Activated naive CD8-positive, alpha-beta T cell treated with anti-CD3 and anti-CD28 coated beads, Interleukin-2, amount 10 ng/mL, durations not matched to agents 7 days and 5 days (primary cell): ENCODE results near the gene RER1. TPM values are rescaled to one million over a fixed set of nuclear protein-coding genes. Genes with fewer than 3 reads are reported as not detected.
A peak's percentile ranks its signal among the peaks of the same experiment; 100 is the strongest.

Experiments used
- ATAC-seq: fragments of 150-1000 bp; cut with Tn5 transposase; one replicate; pipeline ENCODE4 v1.10.0; 2021; ENCODE audit warnings: low read depth, moderate library complexity
- POLR2A ChIA-PET: fragments of 350-600 bp; sonication (Branson Sonifier 250); formaldehyde crosslinking; loops from one replicate; lab custom pipeline; 2021; ENCODE audit warnings: antibody characterized with exemption; lab: Charles Lee
- DNase-seq: peaks from one replicate; pipeline ENCODE4 v3.0.0; 2021
- H3K27ac Mint-ChIP-seq: one replicate; pipeline ENCODE4 v1.8.0; 2022; ENCODE audit warnings: mild to moderate bottlenecking, mixed read lengths
- H3K27me3 Mint-ChIP-seq: one replicate; pipeline ENCODE4 v1.8.0; 2022; ENCODE audit warnings: mild to moderate bottlenecking, moderate library complexity, mixed read lengths
- H3K36me3 Mint-ChIP-seq: one replicate; pipeline ENCODE4 v1.8.0; 2021; ENCODE audit warnings: mild to moderate bottlenecking, mixed read lengths
- H3K4me1 Mint-ChIP-seq: one replicate; pipeline ENCODE4 v1.8.0; 2021; ENCODE audit warnings: mixed read lengths
- H3K4me3 Mint-ChIP-seq: one replicate; pipeline ENCODE4 v1.8.0; 2022; ENCODE audit warnings: mild to moderate bottlenecking, moderate library complexity, mixed read lengths
- H3K9me3 Mint-ChIP-seq: one replicate; pipeline ENCODE4 v1.8.0; 2021; ENCODE audit warnings: mixed read lengths
- total RNA-seq, 2 experiments: library from RNA; stranded (reverse); gene quantifications; one replicate each; pipeline ENCODE4 v1.2.3, GENCODE V29; 2021

RER1 gene
- total RNA-seq, 2 experiments from 2014 or later: 140 to 147 TPM

- DNase-seq (no peak), ATAC-seq (no peak)
- Mint-ChIP-seq H3K27me3 (no peaks in the 10 kb centered on the region), H3K4me1 (no peaks in the 10 kb centered on the region), H3K36me3 (no peaks in the 10 kb centered on the region), H3K4me3 (no peak overlapping the region), H3K9me3 (no peaks in the 10 kb centered on the region), H3K27ac (no peak overlapping the region)
- POLR2A ChIA-PET: no interaction called here
Observed at GRCh38 chr1:2376931-2377672, 14.5 kb upstream of the RER1 start.

GRCh38 chr1:2377751-2378440, 13.7 kb upstream of the RER1 start:
- no peaks in the 10 kb centered on the region for H3K36me3 Mint-ChIP-seq
- H3K9me3 Mint-ChIP-seq: no peaks in the 10 kb centered on the region
- H3K27ac Mint-ChIP-seq: no peak overlapping the region
- no peaks in the 10 kb centered on the region for H3K4me1 Mint-ChIP-seq
- POLR2A ChIA-PET: no interaction called here
- DNase-seq: no peak
- ATAC-seq: no peak
- H3K4me3 Mint-ChIP-seq: no peak overlapping the region
- H3K27me3 Mint-ChIP-seq: no peaks in the 10 kb centered on the region

- H3K27ac Mint-ChIP-seq: no peak overlapping the region
- DNase-seq (no peak), ATAC-seq (no peak)
- no peak overlapping the region for H3K4me3 Mint-ChIP-seq
- no peaks in the 10 kb centered on the region for H3K36me3 Mint-ChIP-seq
- H3K4me1 Mint-ChIP-seq: no peaks in the 10 kb centered on the region
- H3K27me3 Mint-ChIP-seq: no peaks in the 10 kb centered on the region
- POLR2A ChIA-PET: interaction anchor here (0.8 kb wide), 1 partner anchor 149 kb away, joined by 3 read pairs; no protein-coding TSS in a partner anchor
- H3K9me3 Mint-ChIP-seq: no peaks in the 10 kb centered on the region
Observed at GRCh38 chr1:2378441-2378851, 13.2 kb upstream of the RER1 start.

GRCh38 chr1:2378956-2379732, 12.5 kb upstream of the RER1 start:
- no peaks in the 10 kb centered on the region for H3K27me3 Mint-ChIP-seq
- POLR2A ChIA-PET: interaction anchor here (0.8 kb wide), 1 partner anchor 150 kb away, joined by 3 read pairs; no protein-coding TSS in a partner anchor
- no peaks in the 10 kb centered on the region for H3K4me1 Mint-ChIP-seq
- ATAC-seq (no peak), DNase-seq (no peak)
- no peak overlapping the region for H3K27ac Mint-ChIP-seq
- no peak overlapping the region for H3K4me3 Mint-ChIP-seq
- no peaks in the 10 kb centered on the region for H3K36me3 Mint-ChIP-seq
- no peaks in the 10 kb centered on the region for H3K9me3 Mint-ChIP-seq

GRCh38 chr1:2379733-2380404, 11.8 kb upstream of the RER1 start:
- DNase-seq (peak; percentile 25), ATAC-seq (no peak)
- POLR2A ChIA-PET: interaction anchor here (2.6 to 4.9 kb wide), 2 partner anchors 181 to 185 kb away, joined by 11 to 63 read pairs; partner anchors contain the start of gene FAAP20
- Mint-ChIP-seq H3K4me1 (no peaks in the 10 kb centered on the region), H3K36me3 (no peaks in the 10 kb centered on the region), H3K27me3 (no peaks in the 10 kb centered on the region), H3K27ac (no peak overlapping the region), H3K4me3 (no peak overlapping the region), H3K9me3 (no peaks in the 10 kb centered on the region)

- DNase-seq (peak; percentile 31), ATAC-seq (no peak)
- H3K27ac Mint-ChIP-seq: no peak overlapping the region
- no peaks in the 10 kb centered on the region for H3K36me3 Mint-ChIP-seq
- H3K9me3 Mint-ChIP-seq: no peaks in the 10 kb centered on the region
- POLR2A ChIA-PET: interaction anchor here (0.6 to 4.9 kb wide), 7 partner anchors 11 to 186 kb away, joined by 3 to 63 read pairs (median 6); partner anchors contain the start of genes FAAP20, MORN1 and RER1
- H3K4me3 Mint-ChIP-seq: no peak overlapping the region
- no peaks in the 10 kb centered on the region for H3K4me1 Mint-ChIP-seq
- H3K27me3 Mint-ChIP-seq: no peaks in the 10 kb centered on the region
Observed at GRCh38 chr1:2380816-2381591, 10.6 kb upstream of the RER1 start.

- POLR2A ChIA-PET: interaction anchor here (0.6 to 4.9 kb wide), 8 partner anchors 10 to 187 kb away, joined by 3 to 63 read pairs (median 4); partner anchors contain the start of genes FAAP20, MORN1 and RER1
- Mint-ChIP-seq H3K27me3 (no peaks in the 10 kb centered on the region), H3K4me3 (no peak overlapping the region), H3K4me1 (no peaks in the 10 kb centered on the region), H3K27ac (no peak overlapping the region), H3K36me3 (no peaks in the 10 kb centered on the region), H3K9me3 (no peaks in the 10 kb centered on the region)
- ATAC-seq (peak; percentile 94), DNase-seq (peak; percentile 88)
Observed at GRCh38 chr1:2381741-2382620, 9.7 kb upstream of the RER1 start.

- Mint-ChIP-seq H3K9me3 (no peaks in the 10 kb centered on the region), H3K4me1 (no peaks in the 10 kb centered on the region), H3K4me3 (no peak overlapping the region), H3K27ac (no peak overlapping the region), H3K27me3 (no peaks in the 10 kb centered on the region), H3K36me3 (no peaks in the 10 kb centered on the region)
- POLR2A ChIA-PET: interaction anchor here (0.8 to 4.9 kb wide), 6 partner anchors 9 to 188 kb away, joined by 3 to 63 read pairs (median 6); partner anchors contain the start of genes FAAP20, MORN1 and RER1
- DNase-seq (peak; percentile 60), ATAC-seq (no peak)
Observed at GRCh38 chr1:2382621-2383361, 8.8 kb upstream of the RER1 start.

- ATAC-seq (no peak), DNase-seq (peak; percentile 21)
- no peak overlapping the region for H3K27ac Mint-ChIP-seq
- no peaks in the 10 kb centered on the region for H3K4me1 Mint-ChIP-seq
- no peaks in the 10 kb centered on the region for H3K27me3 Mint-ChIP-seq
- no peak overlapping the region for H3K4me3 Mint-ChIP-seq
- no peaks in the 10 kb centered on the region for H3K36me3 Mint-ChIP-seq
- H3K9me3 Mint-ChIP-seq: no peaks in the 10 kb centered on the region
- POLR2A ChIA-PET: interaction anchor here (4.9 kb wide), 1 partner anchor 188 kb away, joined by 63 read pairs; the partner anchor contains the start of gene FAAP20
Observed at GRCh38 chr1:2383576-2383975, 8.1 kb upstream of the RER1 start.

- Mint-ChIP-seq H3K4me3 (no peak overlapping the region), H3K27ac (no peak overlapping the region), H3K27me3 (no peaks in the 10 kb centered on the region), H3K36me3 (no peaks in the 10 kb centered on the region), H3K4me1 (no peaks in the 10 kb centered on the region), H3K9me3 (no peaks in the 10 kb centered on the region)
- POLR2A ChIA-PET: interaction anchor here (4.9 kb wide), 1 partner anchor 189 kb away, joined by 63 read pairs; the partner anchor contains the start of gene FAAP20
- DNase-seq: peak; percentile 20
- ATAC-seq: no peak
Observed at GRCh38 chr1:2384130-2384860, 7.3 kb upstream of the RER1 start.
